HepG2 (cell line): ENCODE measurements around the gene ZNF444. TPM values are rescaled to one million over a fixed set of nuclear protein-coding genes. Genes with fewer than 3 reads are reported as not detected.

ENCODE experiments used
- ATAC-seq: fragments of 200-7000 bp; cut with Tn5 transposase; 3 replicates; pipeline ENCODE4 v1.9.1; 2020; ENCODE audit warnings: mild to moderate bottlenecking, moderate library complexity
- BruUV-seq: library from RNA; stranded (reverse); fragments of 400-500 nt; replicated peaks from 2 replicates; lab custom pipeline; 2021; lab: Mats Ljungman, UMichigan
- CTCF ChIA-PET: fragments of 300-600 bp; formaldehyde crosslinking; extraction: SDS; loops from one replicate; lab custom pipeline; 2021; ENCODE audit warnings: low total read pairs, inconsistent platforms, low intra/inter-chr PET ratio; lab: Yijun Ruan, JAX
- POLR2A ChIA-PET: fragments of 350-600 bp; sonication (Branson Sonifier 250); formaldehyde crosslinking; loops from one replicate; lab custom pipeline; 2020; ENCODE audit warnings: antibody characterized with exemption, inconsistent platforms; lab: Yijun Ruan, JAX
- DNase-seq: peaks from one replicate; pipeline ENCODE4 v3.0.0-alpha.2; 2015; ENCODE audit warnings: low spot score
- FAIRE-seq: peaks from 3 replicates; lab custom pipeline; 2011; peaks lifted over from hg19 to GRCh38; lab: Jason Lieb, UNC
- H2AFZ ChIP-seq: one replicate; pipeline ENCODE4 v1.6.1; 2011; ENCODE audit warnings: low read length, inconsistent platforms
- H3K27ac ChIP-seq: fragments of 300-600 bp; 3 replicates; pipeline ENCODE4 v1.8.0; 2011; ENCODE audit warnings: mixed run types, mild to moderate bottlenecking, mixed read lengths, low read length, inconsistent platforms; ENCODE audit not compliant: insufficient read depth; ENCODE audit errors: extremely low read length
- H3K27me3 ChIP-seq, 2 experiments: fragments of 200-600 bp in 1 of 2; 2 replicates in 1 of 2; 3 replicates in 1 of 2; pipeline versions ENCODE4 v1.6.0 to v1.8.0; 2011; ENCODE audit warnings: low read length in 2 of 2, mild to moderate bottlenecking in 2 of 2, moderate library complexity in 2 of 2, inconsistent platforms in 1 of 2; ENCODE audit not compliant: insufficient read depth in 2 of 2, control insufficient read depth in 1 of 2
- H3K36me3 ChIP-seq, 2 experiments: fragments of 200-600 bp in 1 of 2; replicated peaks in 1 of 2; 2 replicates in 1 of 2; 3 replicates in 1 of 2; pipeline versions ENCODE4 v1.5.1 to v1.8.0; 2011; ENCODE audit warnings: low read length in 2 of 2, inconsistent platforms in 1 of 2; ENCODE audit not compliant: insufficient read depth in 2 of 2, control insufficient read depth in 1 of 2
- H3K4me1 ChIP-seq: 2 replicates; pipeline ENCODE4 v1.5.1; 2012; ENCODE audit warnings: low read length, inconsistent platforms; ENCODE audit not compliant: insufficient read depth
- H3K4me2 ChIP-seq: 2 replicates; pipeline ENCODE4 v1.6.0; 2011; ENCODE audit warnings: low read depth, low read length, inconsistent platforms
- H3K4me3 ChIP-seq, 3 experiments: fragments of 200-600 bp in 1 of 3; sonication (generic), shearing (Covaris generic) in 1 of 3; replicated peaks in 1 of 3; 2 replicates each; pipeline ENCODE4 v1.5.1; 2011 to 2016; ENCODE audit warnings: low read length in 3 of 3, inconsistent platforms in 2 of 3, low read depth in 2 of 3, mild to moderate bottlenecking in 2 of 3, control low read depth in 1 of 3, mixed read lengths in 1 of 3; ENCODE audit not compliant: insufficient read depth in 1 of 3
- H3K79me2 ChIP-seq: one replicate; pipeline ENCODE4 v1.6.1; 2011; ENCODE audit warnings: low read length, inconsistent platforms; ENCODE audit not compliant: insufficient read depth
- H3K9ac ChIP-seq: 2 replicates; pipeline ENCODE4 v1.6.0; 2011; ENCODE audit warnings: mild to moderate bottlenecking, low read depth, low read length, inconsistent platforms; ENCODE audit not compliant: insufficient read depth
- H3K9me3 ChIP-seq: 2 replicates; pipeline ENCODE4 v1.5.1; 2012; ENCODE audit warnings: mild to moderate bottlenecking, low read length
- H4K20me1 ChIP-seq: 2 replicates; pipeline ENCODE4 v1.6.0; 2011; ENCODE audit warnings: inconsistent platforms, mild to moderate bottlenecking, low read length, moderate library complexity; ENCODE audit not compliant: insufficient read depth
- NR1H2 ChIP-seq: sonication (generic); formaldehyde crosslinking; IDR thresholded peaks from 2 replicates; pipeline ENCODE4 v1.8.1; 2022; ENCODE audit warnings: low read depth, missing genetic modification reagents, borderline replicate concordance
- RARG ChIP-seq: sonication (generic); formaldehyde crosslinking; IDR thresholded peaks from 2 replicates; pipeline ENCODE4 v1.4.0; 2020; ENCODE audit warnings: low read depth, mild to moderate bottlenecking, missing genetic modification reagents
- RBM22 ChIP-seq: fragments of 200-400 bp; formaldehyde crosslinking; optimal IDR thresholded peaks from 2 replicates; pipeline ENCODE3; 2017; ENCODE audit warnings: mild to moderate bottlenecking, low read length, moderate library complexity
- ZMYM3 ChIP-seq: sonication (generic); formaldehyde crosslinking; IDR thresholded peaks from 2 replicates; pipeline ENCODE4 v1.5.1; 2020; ENCODE audit warnings: mild to moderate bottlenecking, missing genetic modification reagents
- ZNF629 ChIP-seq: sonication (generic); formaldehyde crosslinking; conservative IDR thresholded peaks from 2 replicates; pipeline ENCODE4 v1.5.0; 2020; ENCODE audit warnings: missing genetic modification reagents
- ZNF644 ChIP-seq: IDR thresholded peaks from 2 replicates; pipeline ENCODE4 v1.6.1; 2016; ENCODE audit warnings: low read depth
- WGBS: methylation state at CpG from one replicate; pipeline ENCODE4 v1.1.6; 2017; ENCODE audit warnings: low lambda C conversion rate; 5-methylcytosine and 5-hydroxymethylcytosine counted together
- in situ Hi-C: cut with HindIII; loops from 2 replicates; pipeline ENCODE4 v1.10.0; 2017; ENCODE audit warnings: low pct_unique_long_range_greater_than_20kb; ENCODE audit not compliant: extremely low pct_ligation_motif_present
- intact Hi-C: fragments of 100-400 bp; cut with micrococcal nuclease; formaldehyde crosslinking; loops from one replicate; pipeline ENCODE4 v1.10.0; 2022; ENCODE audit not compliant: unreplicated experiment
- polyA plus RNA-seq, 8 experiments: library from polyadenylated mRNA; depleted of rRNA in 3 of 8; stranded (reverse) in 7 of 8; unstranded in 1 of 8; fragments of >200 nt; fragmentation: Illumina TruSeq in 4 of 8; extraction: Trizol in 4 of 8; gene quantifications; 2 replicates each; pipeline versions ENCODE4 v1.2.1 to v1.2.3, GENCODE V29; 2011 to 2016; ENCODE audit warnings: low read depth in 4 of 8, missing spikeins in 1 of 8, mixed read lengths in 1 of 8; ENCODE audit not compliant: insufficient read depth in 1 of 8
- total RNA-seq, 5 experiments: library from RNA; depleted of rRNA; stranded (reverse); fragments of >200 nt; fragmentation: Illumina TruSeq; extraction: Trizol; gene quantifications; 2 replicates each; pipeline ENCODE4 v1.2.3, GENCODE V29; 2016; ENCODE audit warnings: low read depth in 1 of 5
- TF ChIP-seq, protein P1 (sequence below): sonication (generic); formaldehyde crosslinking; IDR thresholded peaks from 2 replicates; pipeline ENCODE4 v1.4.0; 2020; ENCODE audit warnings: missing genetic modification reagents, borderline replicate concordance

The ZNF444 gene
- total and polyA plus RNA-seq, 2 of the 13 experiments (the other 11 are each of a cell fraction or from before 2014, with no cell fraction given) = 27.4 to 30.3 TPM

DNA sequence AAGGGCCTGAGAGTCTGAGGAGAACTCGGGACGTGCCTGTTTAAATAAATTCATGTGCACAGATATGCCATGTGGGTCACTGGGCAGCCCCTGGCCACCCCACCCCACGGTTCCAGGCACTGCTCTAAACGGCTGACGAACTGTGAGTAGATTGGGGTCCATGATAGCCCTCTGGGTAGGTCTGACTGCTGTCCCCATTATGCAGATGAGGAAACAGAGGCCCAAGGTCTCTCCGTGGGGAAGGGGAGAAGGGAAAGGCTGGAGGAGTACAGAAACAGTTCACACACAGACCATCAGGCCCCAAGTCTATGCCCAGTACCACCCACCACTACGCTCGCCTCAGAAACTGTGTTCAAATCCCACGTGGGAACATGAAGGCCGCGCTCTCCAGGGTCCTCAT is 34.1 kb upstream of the ZNF444 start:
- 91% methylated on average over 11 of the region's 11 CpGs for WGBS
- no peak for ATAC-seq
- peaks cover 13 to 26% of the 10 kb centered on the region in 2 experiments for H3K36me3 ChIP-seq
- H4K20me1 ChIP-seq = peaks cover 78% of the 10 kb centered on the region
- intact Hi-C loops = no loop called here
- no TSS peak for BruUV-seq
- no peak overlapping the region for H3K27ac ChIP-seq
- H3K4me3 ChIP-seq = no peak overlapping the region
- H3K79me2 ChIP-seq = peaks cover 84% of the 10 kb centered on the region
- in situ Hi-C loops = no loop called here
- DNase-seq = no peak
- H3K9me3 ChIP-seq = no peaks in the 10 kb centered on the region
- H3K27me3 ChIP-seq = no peaks in the 10 kb centered on the region
- FAIRE-seq = no peak
- POLR2A ChIA-PET = no interaction called here
- H3K4me2 ChIP-seq = no peak overlapping the region
- H3K9ac ChIP-seq = no peak overlapping the region
- TF ChIP-seq ZNF644 (no peak), RARG (CRISPR knock-in tag) (no peak), NR1H2 (CRISPR knock-in tag) (no peak), ZMYM3 (CRISPR knock-in tag) (peak; percentile 67; the same call in 1 of the 2 replicates), RBM22 (peak; percentile 37), ZNF629 (CRISPR knock-in tag) (peak; percentile 90)
- TF ChIP-seq, protein P1, sequence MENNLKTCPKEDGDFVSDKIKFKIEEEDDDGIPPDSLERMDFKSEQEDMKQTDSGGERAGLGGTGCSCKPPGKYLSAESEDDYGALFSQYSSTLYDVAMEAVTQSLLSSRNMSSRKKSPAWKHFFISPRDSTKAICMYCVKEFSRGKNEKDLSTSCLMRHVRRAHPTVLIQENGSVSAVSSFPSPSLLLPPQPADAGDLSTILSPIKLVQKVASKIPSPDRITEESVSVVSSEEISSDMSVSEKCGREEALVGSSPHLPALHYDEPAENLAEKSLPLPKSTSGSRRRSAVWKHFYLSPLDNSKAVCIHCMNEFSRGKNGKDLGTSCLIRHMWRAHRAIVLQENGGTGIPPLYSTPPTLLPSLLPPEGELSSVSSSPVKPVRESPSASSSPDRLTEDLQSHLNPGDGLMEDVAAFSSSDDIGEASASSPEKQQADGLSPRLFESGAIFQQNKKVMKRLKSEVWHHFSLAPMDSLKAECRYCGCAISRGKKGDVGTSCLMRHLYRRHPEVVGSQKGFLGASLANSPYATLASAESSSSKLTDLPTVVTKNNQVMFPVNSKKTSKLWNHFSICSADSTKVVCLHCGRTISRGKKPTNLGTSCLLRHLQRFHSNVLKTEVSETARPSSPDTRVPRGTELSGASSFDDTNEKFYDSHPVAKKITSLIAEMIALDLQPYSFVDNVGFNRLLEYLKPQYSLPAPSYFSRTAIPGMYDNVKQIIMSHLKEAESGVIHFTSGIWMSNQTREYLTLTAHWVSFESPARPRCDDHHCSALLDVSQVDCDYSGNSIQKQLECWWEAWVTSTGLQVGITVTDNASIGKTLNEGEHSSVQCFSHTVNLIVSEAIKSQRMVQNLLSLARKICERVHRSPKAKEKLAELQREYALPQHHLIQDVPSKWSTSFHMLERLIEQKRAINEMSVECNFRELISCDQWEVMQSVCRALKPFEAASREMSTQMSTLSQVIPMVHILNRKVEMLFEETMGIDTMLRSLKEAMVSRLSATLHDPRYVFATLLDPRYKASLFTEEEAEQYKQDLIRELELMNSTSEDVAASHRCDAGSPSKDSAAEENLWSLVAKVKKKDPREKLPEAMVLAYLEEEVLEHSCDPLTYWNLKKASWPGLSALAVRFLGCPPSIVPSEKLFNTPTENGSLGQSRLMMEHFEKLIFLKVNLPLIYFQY (CRISPR knock-in tag) = no peak
- TF ChIP-seq, all 625 proteins: peak for 3
- peaks cover 62% of the 10 kb centered on the region for H3K4me1 ChIP-seq
- H2AFZ ChIP-seq = no peak overlapping the region
- CTCF ChIA-PET = no interaction called here
